D721Med (cell line): ENCODE results near the gene CALCB.

Source experiments
- DNase-seq: peaks from one replicate; pipeline ENCODE4 v3.0.0; 2011; ENCODE audit warnings: low spot score; ENCODE audit not compliant: insufficient read length
- FAIRE-seq: peaks from 2 replicates; lab custom pipeline; 2011; peaks lifted over from hg19 to GRCh38; lab: Jason Lieb, UNC
- TF ChIP-seq, protein P1 (sequence below): IDR thresholded peaks from 2 replicates; pipeline ENCODE4 v1.5.1; 2012; ENCODE audit warnings: mild to moderate bottlenecking, control low read depth; ENCODE audit not compliant: insufficient read depth; ENCODE audit errors: missing control alignments

Gene CALCB

DNA sequence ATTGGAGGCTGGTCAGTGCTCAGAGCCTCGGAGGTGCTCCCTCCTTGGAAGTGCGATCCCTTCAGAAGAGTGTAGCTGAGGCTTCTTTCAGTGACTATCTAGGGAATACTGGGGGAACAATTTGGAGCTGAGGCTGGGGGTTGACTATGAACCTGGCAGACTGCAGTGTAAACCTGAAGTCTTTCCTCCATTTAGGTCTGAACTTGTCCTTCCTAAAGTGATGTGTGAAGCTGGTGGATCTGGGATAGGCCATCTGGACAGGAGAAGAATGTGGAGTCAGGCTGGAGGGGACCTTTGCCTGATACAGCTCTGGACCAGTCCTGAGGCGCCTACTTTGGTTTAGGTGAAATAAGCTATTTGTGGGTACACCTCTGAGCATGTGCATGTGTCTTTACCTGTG lies 37.8 kb downstream of the CALCB start:
- DNase-seq (no peak), FAIRE-seq (no peak)
- TF ChIP-seq, protein P1, sequence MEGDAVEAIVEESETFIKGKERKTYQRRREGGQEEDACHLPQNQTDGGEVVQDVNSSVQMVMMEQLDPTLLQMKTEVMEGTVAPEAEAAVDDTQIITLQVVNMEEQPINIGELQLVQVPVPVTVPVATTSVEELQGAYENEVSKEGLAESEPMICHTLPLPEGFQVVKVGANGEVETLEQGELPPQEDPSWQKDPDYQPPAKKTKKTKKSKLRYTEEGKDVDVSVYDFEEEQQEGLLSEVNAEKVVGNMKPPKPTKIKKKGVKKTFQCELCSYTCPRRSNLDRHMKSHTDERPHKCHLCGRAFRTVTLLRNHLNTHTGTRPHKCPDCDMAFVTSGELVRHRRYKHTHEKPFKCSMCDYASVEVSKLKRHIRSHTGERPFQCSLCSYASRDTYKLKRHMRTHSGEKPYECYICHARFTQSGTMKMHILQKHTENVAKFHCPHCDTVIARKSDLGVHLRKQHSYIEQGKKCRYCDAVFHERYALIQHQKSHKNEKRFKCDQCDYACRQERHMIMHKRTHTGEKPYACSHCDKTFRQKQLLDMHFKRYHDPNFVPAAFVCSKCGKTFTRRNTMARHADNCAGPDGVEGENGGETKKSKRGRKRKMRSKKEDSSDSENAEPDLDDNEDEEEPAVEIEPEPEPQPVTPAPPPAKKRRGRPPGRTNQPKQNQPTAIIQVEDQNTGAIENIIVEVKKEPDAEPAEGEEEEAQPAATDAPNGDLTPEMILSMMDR = no peak

DNA sequence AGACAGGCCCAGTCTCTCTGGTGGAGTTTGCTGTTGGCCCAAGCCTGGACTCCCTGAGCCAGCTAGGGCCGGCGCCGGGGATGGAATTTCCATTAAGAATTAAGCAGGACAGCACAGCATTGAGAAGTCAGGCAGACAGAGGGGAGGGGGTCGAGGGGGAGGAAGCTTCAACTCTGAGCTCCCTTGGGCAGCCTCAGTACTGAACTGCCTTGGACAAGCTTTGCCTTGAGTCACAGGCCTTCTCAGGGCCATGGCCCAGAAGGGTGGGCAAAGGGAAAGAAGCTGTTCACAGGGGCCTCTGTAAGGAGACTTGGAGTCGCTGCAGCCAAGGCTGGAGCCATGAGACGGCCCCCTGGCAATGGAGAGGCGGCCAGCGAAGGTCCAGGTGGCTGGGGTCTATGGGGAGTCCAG lies 38.7 kb downstream of the CALCB start:
- no peak for DNase-seq
- FAIRE-seq = no peak
- TF ChIP-seq, protein P1 = no peak

DNA sequence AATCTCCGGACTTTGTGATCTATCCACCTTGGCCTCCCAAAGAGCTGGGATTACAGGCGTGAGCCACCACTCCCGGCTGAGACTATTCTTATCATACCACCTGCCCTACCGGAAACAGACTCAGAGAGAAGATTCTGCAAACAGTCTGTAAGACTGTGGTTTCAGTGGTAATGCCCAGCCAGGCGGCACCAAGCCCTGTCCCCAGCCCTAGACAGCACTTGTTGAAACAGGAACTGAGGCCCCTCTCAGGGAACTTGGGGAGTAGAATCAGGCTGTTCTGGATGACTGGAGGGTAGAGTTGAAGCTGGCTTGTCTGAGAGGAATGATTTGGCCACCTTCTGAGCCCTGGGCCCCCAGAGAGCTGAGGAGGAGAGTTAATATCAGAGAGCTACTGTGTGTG lies 40.0 kb downstream of the CALCB start:
- no peak for FAIRE-seq
- TF ChIP-seq, protein P1 = no peak
- DNase-seq = no peak

- TF ChIP-seq, protein P1 = no peak
- no peak for FAIRE-seq
- DNase-seq = no peak
These were observed 41.4 kb downstream of the CALCB start, which contains the start of gene INSC for GRCh38 chr11:15114501-15115475. TSS of gene INSC (plus strand) at chr11:15114923. CDS start at chr11:15149175, 34,252 bp downstream.

DNA sequence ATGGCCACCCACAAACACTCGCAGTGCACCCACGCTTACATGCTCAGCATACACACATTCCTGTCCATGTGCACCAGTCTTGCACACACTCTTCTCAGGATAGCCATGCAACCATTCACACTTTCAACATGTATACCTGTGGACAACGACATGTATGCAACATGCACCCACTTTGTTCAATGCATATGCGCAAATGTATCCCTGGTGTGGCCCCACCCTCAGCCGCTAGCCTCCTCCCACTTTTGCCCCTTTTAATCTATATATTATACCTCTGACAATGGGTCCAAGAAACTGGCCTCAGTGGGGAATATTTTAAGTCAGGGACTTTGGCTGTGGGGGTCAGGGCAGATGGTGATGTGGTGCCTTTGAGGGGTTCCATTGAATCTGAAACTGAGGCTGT lies 42.3 kb downstream of the CALCB start:
- TF ChIP-seq, protein P1 = no peak
- no peak for FAIRE-seq
- no peak for DNase-seq

DNA sequence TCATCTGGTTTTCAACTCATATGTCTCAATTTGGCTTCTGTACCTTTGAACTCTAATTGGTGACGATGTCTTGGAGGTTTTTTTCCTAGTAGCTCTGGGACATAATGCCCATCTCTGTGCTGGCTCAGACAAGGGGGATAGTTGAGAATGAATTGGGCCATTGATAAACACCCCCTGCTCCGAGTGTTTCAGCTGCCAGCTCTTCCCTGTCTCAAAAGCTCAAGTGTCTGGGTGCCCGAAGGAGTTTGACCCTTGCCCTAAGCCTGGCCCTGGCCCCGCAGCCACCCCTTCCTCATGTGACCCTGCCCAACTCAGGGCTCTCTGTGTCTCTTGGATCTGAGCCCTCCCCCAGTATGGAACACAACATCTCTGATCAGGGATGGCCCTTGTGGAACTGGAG lies 44.4 kb downstream of the CALCB start:
- TF ChIP-seq, protein P1 = no peak
- FAIRE-seq = no peak
- no peak for DNase-seq

DNA sequence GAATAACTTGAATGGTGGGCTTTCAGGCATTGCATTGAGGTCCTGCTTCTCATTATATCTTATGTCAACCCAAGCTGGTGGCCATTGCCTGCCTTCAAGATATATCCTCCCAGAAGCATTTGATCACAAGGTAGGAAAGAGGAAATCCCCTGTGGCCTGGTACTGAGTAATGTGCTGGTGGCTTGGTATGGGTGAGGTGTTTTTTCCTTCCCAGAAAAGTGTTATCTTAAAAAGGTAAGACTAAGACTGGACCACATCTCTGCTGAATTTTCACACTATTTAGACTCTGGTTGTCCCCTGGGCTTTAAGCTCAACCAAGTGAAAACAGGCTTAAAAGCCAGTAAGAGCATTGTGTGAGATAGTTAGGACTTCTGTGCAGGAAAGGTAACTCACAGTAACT lies 45.0 kb downstream of the CALCB start:
- FAIRE-seq = no peak
- DNase-seq = no peak
- TF ChIP-seq, protein P1 = no peak
